ENCODE data around the gene OXER1.

OXER1 gene

DNA sequence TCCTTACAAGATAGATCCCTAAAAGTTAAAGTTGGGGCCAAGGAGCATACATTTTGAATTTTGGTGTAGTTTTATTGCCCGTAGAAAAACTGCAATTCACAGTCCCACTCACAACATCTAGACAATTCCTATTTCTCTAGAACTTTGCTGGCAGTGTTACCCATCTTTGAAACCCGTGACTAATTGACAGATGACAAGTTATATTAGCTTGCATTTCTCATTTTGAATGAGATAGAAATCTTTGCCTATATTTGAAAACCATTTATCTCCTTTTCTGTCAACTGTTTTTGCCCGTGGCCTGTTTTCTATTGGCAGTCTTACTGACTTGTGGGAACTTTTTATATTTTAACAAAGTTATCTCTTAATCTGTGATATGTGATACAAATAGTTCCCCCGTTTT is 50.0 kb downstream of the OXER1 start:
- DNase-seq: no peak

- no peak for DNase-seq
Measured at GRCh38 chr2:42712934-42713333, 51.0 kb downstream of the OXER1 start.

Measured in anterior cingulate cortex (tissue), 58 donors.